ENCODE measurements around the gene SBF1.

- no peak for TF ChIP-seq CTCF (conservative IDR thresholded peaks at IDR 0.05; ENCODE audit: low read depth, low read length)
- TF ChIP-seq EZH2 (IDR thresholded peaks at IDR 0.05; ENCODE audit: borderline replicate concordance, low read depth, low read length, poor library complexity, severe bottlenecking): no peak
Observed at GRCh38 chr22:50422046-50422445, 52.8 kb downstream of the SBF1 start.

Data from A673 (cell line).